Lower leg skin (tissue), 4 donors: ENCODE measurements around the gene MLEC. TPM values are rescaled to one million over a fixed set of nuclear protein-coding genes. Genes with fewer than 3 reads are reported as not detected.

Source experiments
- DNase-seq, 2 donors: peaks; one replicate each; pipeline ENCODE4 v3.0.0-alpha.2; 2019; ENCODE audit warnings: low spot score in 2 of 2
- H3K4me3 ChIP-seq: fragments of 200-600 bp; sonication (generic); 2 replicates; pipeline ENCODE4 v1.5.1; 2017; ENCODE audit warnings: mild to moderate bottlenecking, low read depth; ENCODE audit not compliant: poor library complexity, severe bottlenecking
- POLR2A ChIP-seq, 2 donors: fragments of 450-650 bp; IDR thresholded peaks; one replicate each; pipeline ENCODE4 v1.6.1; 2016 to 2017; ENCODE audit warnings: antibody characterized with exemption in 2 of 2, mild to moderate bottlenecking in 1 of 2, moderate library complexity in 1 of 2
- WGBS, 2 donors: methylation state at CpG; one replicate each; pipeline ENCODE4 v1.1.5; 2018; 5-methylcytosine and 5-hydroxymethylcytosine counted together
- intact Hi-C: fragments of 100-400 bp; cut with DNase I; formaldehyde crosslinking; loops from one replicate; pipeline ENCODE4 v1.15.0; 2023; ENCODE audit warnings: low total_unique reads
- total RNA-seq, 4 donors: library from RNA; depleted of rRNA; stranded (reverse); fragments of >200 nt; gene quantifications; one replicate each; pipeline ENCODE4 v1.1.0, GENCODE V29; 2016
- TF ChIP-seq, protein P1 (sequence below), 3 donors: fragments of 450-650 bp; IDR thresholded peaks; one replicate each; pipeline ENCODE4 v1.5.1; 2016; ENCODE audit warnings: antibody characterized with exemption in 3 of 3, mild to moderate bottlenecking in 3 of 3, moderate library complexity in 2 of 3

Gene MLEC
- total RNA-seq, 4 donors from 2014 or later, result 15.4 to 53.3 (median 40.9) TPM

DNA sequence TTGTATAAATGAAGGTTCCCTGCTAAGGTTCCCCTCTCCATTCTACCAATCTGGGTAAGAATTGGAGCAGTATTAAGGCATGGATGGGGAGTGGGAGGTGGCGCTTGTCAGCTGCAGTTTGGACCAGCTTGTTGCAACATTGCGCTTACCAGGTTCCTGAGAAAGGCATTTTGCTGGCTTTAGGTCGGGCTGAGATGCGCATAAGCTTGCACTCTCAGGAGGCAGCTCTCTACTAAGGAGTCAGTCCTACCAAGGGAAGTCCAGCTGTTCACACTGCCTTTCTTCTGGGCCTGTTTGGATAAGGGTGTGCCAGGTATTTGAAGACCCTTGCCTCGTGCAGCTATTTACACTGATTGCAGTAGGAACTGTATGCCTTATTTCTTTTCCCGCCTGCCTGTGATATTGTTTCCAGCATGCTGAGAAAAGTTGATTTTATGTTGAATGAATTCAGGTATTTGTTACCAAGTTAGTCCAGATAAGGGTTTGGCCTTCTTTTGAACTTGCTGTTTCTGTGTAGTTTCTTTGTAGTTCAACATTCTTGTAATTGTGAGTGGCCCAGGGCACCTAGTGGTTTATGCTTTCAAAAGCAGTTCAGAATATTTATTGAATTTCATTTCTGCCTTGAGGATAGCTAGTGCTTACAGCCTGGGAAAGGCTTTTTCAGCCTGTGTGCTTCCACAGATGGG lies 2.6 kb downstream of the MLEC start:
- no peak for DNase-seq
- WGBS, 2 donors, result 76 to 80% methylated on average over 6 of the region's 6 CpGs
- no peak overlapping the region for H3K4me3 ChIP-seq
- intact Hi-C loops, result no loop called here
- no peak for TF ChIP-seq POLR2A (IDR thresholded peaks at IDR 0.05)
- TF ChIP-seq, protein P1, sequence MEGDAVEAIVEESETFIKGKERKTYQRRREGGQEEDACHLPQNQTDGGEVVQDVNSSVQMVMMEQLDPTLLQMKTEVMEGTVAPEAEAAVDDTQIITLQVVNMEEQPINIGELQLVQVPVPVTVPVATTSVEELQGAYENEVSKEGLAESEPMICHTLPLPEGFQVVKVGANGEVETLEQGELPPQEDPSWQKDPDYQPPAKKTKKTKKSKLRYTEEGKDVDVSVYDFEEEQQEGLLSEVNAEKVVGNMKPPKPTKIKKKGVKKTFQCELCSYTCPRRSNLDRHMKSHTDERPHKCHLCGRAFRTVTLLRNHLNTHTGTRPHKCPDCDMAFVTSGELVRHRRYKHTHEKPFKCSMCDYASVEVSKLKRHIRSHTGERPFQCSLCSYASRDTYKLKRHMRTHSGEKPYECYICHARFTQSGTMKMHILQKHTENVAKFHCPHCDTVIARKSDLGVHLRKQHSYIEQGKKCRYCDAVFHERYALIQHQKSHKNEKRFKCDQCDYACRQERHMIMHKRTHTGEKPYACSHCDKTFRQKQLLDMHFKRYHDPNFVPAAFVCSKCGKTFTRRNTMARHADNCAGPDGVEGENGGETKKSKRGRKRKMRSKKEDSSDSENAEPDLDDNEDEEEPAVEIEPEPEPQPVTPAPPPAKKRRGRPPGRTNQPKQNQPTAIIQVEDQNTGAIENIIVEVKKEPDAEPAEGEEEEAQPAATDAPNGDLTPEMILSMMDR (IDR thresholded peaks at IDR 0.05), result no peak

DNA sequence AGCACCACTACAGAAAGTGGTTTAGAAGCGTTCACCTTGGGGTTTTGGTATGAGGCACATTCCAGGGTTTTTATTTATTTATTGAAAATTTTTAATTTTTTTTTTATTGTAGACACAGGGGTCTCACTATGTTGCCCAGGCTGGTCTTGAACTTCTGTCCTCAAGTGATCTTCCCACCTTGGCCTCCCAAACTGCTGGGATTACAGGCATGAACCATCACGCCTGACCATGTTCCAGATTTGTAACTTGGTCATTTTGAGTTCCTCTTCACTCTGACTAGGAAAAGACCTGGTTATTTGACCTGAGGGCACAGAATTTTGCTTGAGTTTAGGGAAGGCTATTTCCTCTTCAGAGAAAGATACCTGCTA lies 3.1 kb downstream of the MLEC start:
- TF ChIP-seq, protein P1 (IDR thresholded peaks at IDR 0.05), result no peak
- TF ChIP-seq POLR2A (IDR thresholded peaks at IDR 0.05), result no peak
- no peak overlapping the region for H3K4me3 ChIP-seq
- 90 to 95% methylated on average over 2 of the region's 2 CpGs for WGBS, 2 donors
- intact Hi-C loops, result no loop called here
- no peak for DNase-seq

DNA sequence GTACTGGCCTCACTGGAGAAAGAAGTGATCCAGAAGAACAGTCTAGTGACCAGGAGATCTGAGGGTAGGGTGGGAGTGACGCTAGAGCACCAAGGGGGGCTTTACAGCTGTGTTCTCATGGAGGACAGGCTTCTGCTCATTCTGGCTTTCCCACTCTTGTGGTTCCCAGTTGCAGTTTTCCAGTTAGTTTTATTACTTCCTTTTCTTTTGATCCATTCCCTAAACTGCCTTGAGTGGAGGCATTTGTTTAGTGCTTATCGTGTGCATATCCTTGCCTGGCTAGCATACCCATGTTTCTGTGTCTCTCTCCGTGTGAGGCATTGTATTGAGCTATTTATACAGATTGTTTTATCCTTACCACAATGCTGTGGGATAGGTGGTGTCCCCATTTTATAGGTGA lies 4.0 kb downstream of the MLEC start:
- intact Hi-C loops, result no loop called here

DNA sequence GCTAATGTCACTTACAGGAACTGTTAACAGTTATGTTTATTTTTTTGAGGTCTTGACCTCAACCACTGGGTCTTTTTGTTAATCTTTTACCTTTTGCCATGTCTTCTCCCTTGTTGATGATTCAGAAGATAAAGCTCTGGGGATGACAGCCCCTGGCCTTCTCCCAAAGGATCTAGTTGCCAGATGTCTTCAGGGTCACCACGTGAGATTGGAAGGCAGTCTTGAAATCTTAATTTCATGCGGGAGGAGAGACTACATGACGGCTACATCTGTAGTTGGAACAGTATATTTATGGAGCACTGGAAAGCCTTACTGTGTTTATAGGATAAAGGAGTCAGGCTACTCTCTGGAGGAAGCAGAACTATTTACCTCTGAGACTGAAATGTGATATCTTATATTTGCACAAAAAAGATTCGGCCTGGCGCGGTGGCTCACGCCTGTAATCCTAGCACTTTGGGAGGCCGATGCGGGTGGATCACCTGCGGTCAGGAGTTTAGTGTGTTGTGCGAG lies 5.6 kb downstream of the MLEC start:
- H3K4me3 ChIP-seq, result no peak overlapping the region
- 72 to 74% methylated on average over 11 of the region's 11 CpGs for WGBS, 2 donors
- DNase-seq, result no peak
- intact Hi-C loops, result no loop called here
- TF ChIP-seq POLR2A (IDR thresholded peaks at IDR 0.05), result no peak
- TF ChIP-seq, protein P1 (IDR thresholded peaks at IDR 0.05), result no peak

More for the DNA sequence above, 4.0 kb downstream of the MLEC start:
- DNase-seq, result no peak
- 67 to 77% methylated on average over 3 of the region's 3 CpGs for WGBS, 2 donors
- no peak for TF ChIP-seq POLR2A (IDR thresholded peaks at IDR 0.05)
- TF ChIP-seq, protein P1 (IDR thresholded peaks at IDR 0.05), result no peak
- no peak overlapping the region for H3K4me3 ChIP-seq

DNA sequence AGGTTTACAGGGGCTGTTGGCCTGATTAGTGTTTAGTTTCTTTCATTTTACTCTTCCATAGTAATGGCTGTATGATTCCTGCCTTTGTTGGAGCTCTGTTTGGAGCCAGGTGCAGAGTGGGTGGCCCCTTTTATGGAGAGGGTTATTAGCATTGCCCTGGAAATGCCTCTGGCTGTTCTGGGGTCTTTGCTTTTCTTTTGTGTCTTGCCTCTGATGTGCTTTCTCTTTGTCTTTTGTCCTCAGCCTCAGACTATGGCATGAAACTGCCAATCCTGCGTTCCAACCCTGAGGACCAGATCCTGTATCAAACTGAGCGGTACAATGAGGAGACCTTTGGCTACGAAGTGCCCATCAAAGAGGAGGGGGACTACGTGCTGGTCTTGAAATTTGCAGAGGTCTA lies 6.9 kb downstream of the MLEC start:
- intact Hi-C loops, result no loop called here
- 87 to 90% methylated on average over 4 of the region's 4 CpGs for WGBS, 2 donors
- TF ChIP-seq, protein P1 (IDR thresholded peaks at IDR 0.05), result no peak
- TF ChIP-seq POLR2A (IDR thresholded peaks at IDR 0.05), result no peak
- DNase-seq, result no peak
- H3K4me3 ChIP-seq, result no peak overlapping the region

DNA sequence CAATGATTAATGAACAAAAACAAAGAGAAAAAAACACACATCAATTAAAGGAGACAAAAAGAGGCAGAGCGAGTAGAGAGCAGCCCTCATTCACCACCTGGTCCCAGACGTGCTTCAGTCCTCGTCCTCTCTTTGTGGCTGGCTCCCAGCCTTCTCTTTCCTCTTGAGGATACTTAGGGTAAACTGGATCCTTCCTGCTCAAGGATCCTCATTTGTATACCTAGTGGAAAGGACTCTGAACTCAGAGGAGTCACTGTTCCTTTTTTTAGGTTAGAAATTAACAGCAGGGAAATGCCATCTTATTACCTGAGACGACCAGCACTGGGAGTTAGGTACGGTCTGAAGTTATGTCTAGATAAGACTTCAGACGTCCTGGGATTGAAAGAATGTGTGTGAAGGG lies 9.7 kb downstream of the MLEC start:
- WGBS, 2 donors, result 90 to 92% methylated on average over 6 of the region's 6 CpGs
- H3K4me3 ChIP-seq, result no peak overlapping the region
- no peak for DNase-seq
- intact Hi-C loops, result no loop called here
- TF ChIP-seq, protein P1 (IDR thresholded peaks at IDR 0.05), result no peak
- no peak for TF ChIP-seq POLR2A (IDR thresholded peaks at IDR 0.05)
